Stimulated activated CD4-positive, alpha-beta T cell treated with anti-CD3 and anti-CD28 coated beads, Interleukin-2, amount 100 ng/mL, for 4 hours (primary cell): ENCODE measurements around the gene E2F1.

Experiments
- DNase-seq: peaks from one replicate; pipeline ENCODE4 v3.0.0-alpha.2; 2020; ENCODE audit warnings: low read depth

Gene E2F1

GRCh38 chr20:33687370-33687915, 1.3 kb upstream of the E2F1 start:
- DNase-seq: no peak

DNA sequence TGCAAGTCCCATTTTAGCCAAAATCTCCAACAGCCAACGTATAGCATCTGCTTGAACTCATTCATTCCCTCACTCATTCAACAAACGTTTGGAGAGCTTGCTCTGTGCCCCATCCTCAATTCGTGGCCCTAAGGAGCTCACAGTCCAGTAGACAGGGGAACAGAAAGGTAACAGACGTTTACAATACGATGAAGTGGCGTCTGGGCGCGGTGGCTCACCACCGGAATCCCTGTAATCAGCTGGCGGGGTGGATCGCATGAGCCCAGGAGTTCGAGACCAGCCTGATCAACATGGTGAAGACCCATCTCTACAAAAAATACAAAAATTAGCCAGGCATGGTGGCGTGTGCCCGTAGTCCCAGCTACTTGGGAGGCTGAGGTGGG, 790 bp upstream of the E2F1 start:
- DNase-seq: no peak

- no peak for DNase-seq
Observed at GRCh38 chr20:33685328-33686099, 671 bp downstream of the E2F1 start.

- no peak for DNase-seq
Observed at GRCh38 chr20:33684533-33685327, 1.5 kb downstream of the E2F1 start.

DNA sequence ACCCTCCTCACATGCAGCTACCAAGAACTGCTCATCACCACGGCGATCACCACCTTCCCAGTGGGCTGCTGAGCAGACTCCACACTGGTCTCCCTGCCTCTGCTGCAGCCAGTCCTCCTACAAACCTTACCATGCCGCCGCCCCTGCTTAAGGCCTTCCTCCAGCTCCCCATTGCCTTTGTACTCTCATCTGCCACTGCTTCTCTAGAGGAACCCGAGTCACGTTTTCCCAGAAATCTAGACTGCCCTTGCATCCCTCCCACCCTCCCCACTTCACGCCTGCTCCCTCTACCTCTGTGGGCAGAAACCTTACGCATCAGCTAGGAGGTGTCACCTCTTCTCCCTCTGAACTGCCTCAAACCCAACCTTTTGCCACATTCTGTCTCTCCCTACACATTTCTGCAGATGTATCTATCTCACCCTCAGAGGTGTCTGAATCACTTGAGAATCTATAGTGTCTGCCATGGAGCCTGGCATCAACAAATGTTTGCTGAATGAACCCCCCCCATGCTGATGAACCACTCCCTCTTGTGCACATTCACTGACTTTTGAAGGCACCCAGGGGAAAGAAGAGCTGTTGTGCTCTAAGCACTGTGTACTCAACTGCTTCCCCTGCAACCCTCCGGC, 4.3 kb downstream of the E2F1 start:
- DNase-seq: no peak

GRCh38 chr20:33681288-33681687, 4.9 kb downstream of the E2F1 start:
- DNase-seq: no peak

DNA sequence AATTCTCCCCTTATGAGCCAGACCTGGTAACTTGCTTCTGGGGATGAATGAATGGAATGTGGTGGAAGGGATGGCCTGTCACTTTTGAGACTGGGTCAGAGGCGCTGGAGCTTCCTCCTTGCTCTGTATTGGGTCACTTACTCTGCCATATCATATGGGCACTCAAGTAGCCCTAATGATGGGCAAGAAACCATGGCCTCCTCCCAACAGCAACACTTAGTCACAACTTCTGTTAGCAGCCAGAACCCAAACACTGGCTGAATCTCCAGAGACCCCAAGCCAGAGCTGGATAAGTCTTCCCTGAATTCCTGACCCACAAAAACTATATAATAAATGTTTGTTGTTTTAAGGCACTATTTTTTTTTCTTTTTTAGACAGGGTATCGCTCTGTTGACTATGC, 5.5 kb downstream of the E2F1 start:
- no peak for DNase-seq

DNA sequence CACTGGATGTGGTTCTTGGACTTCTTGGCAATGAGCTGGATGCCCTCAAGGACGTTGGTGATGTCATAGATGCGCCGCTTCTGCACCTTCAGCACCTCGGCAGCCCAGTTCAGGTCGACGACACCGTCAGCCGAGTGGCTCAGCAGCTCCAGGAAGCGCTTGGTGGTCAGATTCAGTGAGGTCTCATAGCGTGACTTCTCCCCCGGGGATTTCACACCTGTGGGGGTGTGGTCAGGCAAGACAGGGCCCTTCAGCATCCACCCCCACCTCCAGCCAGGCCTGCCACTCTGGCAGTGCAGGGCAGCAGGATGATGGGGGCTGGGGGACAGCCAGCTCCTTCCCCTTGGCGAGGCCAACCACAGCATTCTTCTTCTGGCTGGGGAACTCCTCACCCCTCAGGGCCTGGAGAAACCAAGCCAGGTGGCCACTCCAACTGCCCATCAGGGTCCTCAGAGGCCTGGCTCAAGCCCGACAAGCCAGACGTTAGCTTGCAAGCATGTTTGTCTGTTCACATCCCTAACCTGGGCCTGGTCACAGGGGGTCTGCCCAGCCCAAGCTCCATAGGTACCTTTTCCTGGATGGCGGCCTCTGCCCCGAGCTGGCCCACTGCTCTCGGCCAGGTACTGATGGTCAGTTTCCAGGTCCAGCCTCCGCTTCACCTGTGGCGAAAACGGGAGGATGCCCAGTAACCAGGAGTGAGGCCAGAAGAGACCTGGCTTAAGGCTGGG, 6.3 kb downstream of the E2F1 start:
- no peak for DNase-seq

DNA sequence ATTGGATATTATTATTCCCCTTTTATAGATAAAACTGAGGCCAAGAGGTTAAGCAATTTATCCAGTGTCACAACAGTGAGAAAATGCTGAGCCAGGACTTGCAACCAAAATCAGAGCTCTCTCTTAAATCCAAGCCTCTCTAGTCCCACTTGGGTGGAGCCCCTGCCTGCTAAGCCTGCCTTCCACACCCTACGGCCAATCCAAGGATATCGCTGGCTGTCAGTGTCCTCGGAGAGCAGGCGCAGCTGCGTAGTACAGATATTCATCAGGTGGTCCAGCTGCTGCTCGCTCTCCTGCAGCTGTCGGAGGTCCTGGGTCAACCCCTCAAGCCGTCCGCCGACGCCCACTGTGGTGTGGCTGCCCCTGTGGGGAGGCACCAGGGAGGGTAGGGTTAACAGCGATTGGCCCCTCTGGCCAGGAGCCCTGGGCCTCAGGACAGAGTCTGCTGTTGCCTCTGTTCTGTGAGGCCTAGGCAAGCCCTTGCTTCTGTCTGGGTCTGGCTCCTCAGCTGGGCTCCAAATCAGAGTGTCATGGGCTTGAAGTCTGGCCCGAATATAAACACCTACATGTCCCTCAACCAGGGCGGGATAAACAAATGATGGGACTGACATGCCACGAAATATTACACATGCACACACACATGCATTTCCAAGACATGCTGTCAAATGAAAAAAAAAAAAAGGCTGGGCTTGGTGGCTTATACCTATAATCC, 8.0 kb downstream of the E2F1 start:
- DNase-seq: no peak

GRCh38 chr20:33676652-33677645, 9.2 kb downstream of the E2F1 start:
- DNase-seq: no peak

DNA sequence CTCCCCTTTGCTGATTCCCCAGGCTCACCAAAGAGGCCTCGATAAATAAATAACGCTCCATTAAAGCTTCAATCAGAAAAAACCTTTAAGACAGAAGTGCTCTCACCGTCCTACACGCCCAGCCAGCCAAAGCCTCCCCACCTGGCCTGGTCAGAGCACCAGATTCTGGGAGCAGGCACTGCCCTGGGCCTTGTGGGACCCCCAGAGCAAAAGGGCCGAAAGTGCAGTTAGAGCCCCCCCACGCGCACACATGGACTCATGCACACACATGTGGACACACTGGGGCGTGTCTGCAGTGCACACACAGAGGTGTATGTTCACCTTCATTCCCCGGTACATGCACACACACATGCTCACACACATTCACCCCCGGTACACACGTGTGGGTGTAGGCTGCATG, 10.1 kb downstream of the E2F1 start:
- DNase-seq: no peak

DNA sequence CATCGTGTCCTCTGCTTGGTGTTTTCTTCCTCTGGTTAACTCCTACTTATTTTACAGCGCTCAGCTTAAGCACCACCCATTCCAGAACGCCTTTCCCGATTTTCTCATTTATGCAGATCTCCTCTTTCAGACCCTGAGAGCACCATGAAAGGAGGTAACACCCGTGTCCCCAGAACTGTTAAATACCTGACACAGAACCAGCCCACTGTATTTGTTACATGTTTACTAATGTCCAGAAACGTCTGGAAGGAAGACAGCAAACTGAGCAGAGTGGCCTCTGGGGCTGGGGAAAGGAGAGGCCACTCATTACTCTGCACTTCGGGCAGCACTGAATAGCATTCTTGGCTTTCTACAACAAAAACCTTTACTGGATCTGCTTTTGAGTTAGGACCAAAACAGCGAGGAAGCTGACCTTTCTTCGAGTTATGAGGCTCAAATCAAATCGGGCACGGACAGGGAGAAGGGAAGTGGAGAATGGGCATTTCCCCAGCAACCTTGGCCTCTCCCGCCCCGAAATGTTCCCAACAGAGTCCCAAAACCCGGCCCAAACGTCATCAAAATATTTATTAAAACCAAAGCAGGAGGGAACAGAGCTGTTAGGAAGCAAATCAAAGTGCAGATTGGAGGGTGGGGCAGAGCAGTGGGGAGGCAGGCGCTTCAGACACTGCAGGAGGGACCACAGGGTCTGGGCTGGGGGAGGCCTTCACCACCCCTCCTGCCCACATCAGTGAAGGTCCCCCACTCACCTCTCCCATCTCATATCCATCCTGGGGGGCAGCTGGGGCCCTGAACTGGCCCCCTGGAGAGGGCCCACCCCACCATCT, 10.8 kb downstream of the E2F1 start:
- no peak for DNase-seq

DNA sequence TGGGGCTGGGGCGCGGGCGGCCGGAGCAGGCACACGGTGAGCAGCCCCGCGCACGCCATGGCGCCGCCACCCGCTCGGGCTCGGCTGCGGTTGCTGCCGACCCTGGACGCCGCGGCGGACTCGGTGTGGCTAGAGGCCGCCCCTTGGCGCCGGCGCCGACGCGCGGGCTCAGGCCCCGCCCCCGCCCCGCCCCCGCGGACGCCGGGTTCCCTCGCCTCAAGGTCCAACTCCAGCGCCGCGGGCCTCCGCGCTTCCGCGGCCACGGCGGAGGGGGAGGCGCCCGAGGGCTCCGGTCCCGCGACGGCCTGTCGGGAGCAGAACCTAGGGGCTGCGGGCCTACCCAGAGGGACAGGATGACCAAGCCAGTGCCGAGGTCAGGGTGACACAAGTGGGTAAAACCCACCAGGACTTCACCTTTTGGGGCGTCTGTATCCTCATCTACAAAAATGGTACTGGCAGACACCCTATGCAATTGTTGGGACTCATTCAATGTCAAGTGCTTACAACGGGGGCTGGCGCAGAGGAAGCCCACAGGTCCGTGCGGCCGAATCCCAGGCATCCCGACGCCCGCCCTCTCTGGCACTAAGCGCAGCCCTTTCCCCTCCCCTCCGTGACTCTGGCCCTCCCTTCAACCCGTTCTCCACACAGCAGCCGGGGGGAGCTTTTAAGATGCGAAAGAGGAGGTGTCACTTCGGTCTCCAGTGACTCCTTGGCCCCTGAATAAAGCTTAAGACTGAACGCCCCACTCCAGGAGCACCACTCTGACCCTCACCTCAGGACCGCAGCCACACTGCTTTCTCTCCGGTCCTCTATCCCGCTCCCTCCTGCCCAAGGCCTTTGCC, 11.7 kb downstream of the E2F1 start, which contains the start of gene NECAB3:
TSS of gene NECAB3 (minus strand) at position 135 of the 842 bp plus-strand sequence. CDS start at position 59, 76 bp downstream.
- no peak for DNase-seq

DNA sequence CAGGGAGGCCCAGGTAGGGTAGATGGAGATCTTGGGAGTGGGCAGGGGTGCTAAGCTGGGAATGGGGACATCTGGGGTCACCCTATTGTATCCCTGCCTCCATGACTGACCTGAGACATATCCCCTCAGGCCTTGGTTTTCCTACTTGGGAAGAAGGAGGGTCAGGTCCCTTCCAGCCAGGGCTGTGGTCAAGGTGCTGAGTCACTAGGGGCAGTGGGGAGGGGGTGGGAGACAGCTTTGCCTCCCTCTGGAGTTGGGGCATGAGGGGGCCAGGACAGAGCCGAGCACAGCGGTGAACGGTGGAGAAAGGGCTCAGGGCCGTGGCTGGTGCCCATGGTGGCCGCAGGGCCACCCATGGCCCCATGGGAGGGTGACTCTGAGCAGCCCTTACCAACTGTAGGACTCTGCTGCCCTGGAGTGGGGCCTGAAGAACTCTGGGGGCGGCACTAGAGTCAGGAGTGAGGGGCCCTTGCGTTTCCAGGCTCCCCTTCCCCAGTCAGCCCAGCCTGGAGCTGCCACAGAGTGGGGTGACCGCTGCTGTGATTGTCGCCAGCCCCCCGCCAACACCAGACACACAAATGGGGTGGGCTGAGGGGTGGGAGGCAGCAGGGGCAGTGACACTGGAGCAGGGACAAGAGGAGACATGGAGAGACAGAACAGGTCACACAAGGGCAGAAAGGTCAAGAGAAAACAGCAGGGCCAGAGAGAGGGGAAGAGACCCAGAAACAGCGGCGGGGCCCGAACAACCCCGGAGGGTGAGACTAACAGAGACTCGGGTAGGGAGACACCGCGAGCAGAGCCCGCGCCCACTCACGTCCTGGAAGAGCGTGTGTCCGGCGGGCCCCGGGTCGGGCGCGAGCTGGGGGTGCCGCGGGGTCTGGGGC, 12.5 kb downstream of the E2F1 start:
- no peak for DNase-seq

DNA sequence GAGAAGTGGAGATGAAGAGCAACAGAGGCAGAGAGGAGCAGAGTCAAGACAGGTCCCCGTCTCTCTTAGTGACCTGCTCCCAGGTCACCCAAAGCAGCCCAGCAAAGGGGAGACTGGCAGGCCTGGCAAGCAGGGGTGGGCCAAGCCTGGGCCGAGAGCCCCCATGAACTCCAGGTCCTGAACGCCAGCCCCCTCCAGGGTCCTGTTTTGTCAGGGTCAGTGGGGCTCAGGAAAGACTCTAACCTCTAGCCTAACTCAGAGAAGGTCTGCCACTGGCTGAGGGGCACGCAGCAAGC, 13.1 kb downstream of the E2F1 start:
- no peak for DNase-seq

- DNase-seq: no peak
Observed at GRCh38 chr20:33672426-33673113, 13.6 kb downstream of the E2F1 start.
